A673 (cell line): Measurements from ENCODE around the gene BMP8B. TPM values are rescaled to one million over a fixed set of nuclear protein-coding genes. Genes with fewer than 3 reads are reported as not detected.
A peak's percentile ranks its signal among the peaks of the same experiment; 100 is the strongest.

Source experiments
- BruUV-seq: library from RNA; stranded (reverse); fragments of 400-500 nt; replicated peaks from 2 replicates; lab custom pipeline; 2021; lab: Mats Ljungman, UMichigan
- CTCF ChIA-PET: fragments of 300-600 bp; sonication (Branson Sonifier 250); formaldehyde crosslinking; loops from one replicate; lab custom pipeline; 2022; ENCODE audit warnings: antibody characterized with exemption; lab: Charles Lee
- POLR2A ChIA-PET: fragments of 300-600 bp; sonication (Branson Sonifier 250); formaldehyde crosslinking; loops from one replicate; lab custom pipeline; 2022; ENCODE audit warnings: antibody characterized with exemption; ENCODE audit not compliant: low non-redundant PET; lab: Charles Lee
- DNase-seq: peaks from one replicate; pipeline ENCODE4 v3.0.0-alpha.2; 2015; ENCODE audit warnings: low spot score
- H3K27ac ChIP-seq: fragments of 200-600 bp; sonication (generic); 2 replicates; pipeline ENCODE4 v1.5.1; 2016; ENCODE audit warnings: mixed run types, low read depth, mild to moderate bottlenecking, mixed read lengths, antibody characterized with exemption, low read length; ENCODE audit not compliant: poor library complexity, severe bottlenecking
- H3K27me3 ChIP-seq: fragments of 200-600 bp; sonication (generic); replicated peaks from 2 replicates; pipeline ENCODE4 v1.6.1; 2017; ENCODE audit warnings: mixed run types, low read depth, mild to moderate bottlenecking, mixed read lengths, antibody characterized with exemption, low read length; ENCODE audit not compliant: insufficient read depth, poor library complexity
- H3K36me3 ChIP-seq: fragments of 200-600 bp; sonication (generic); 2 replicates; pipeline ENCODE4 v1.6.1; 2016; ENCODE audit warnings: mixed run types, mild to moderate bottlenecking, mixed read lengths, antibody characterized with exemption, low read length; ENCODE audit not compliant: insufficient read depth, poor library complexity, severe bottlenecking
- H3K4me1 ChIP-seq: fragments of 200-600 bp; sonication (generic); 2 replicates; pipeline ENCODE4 v1.6.1; 2017; ENCODE audit warnings: mixed run types, mild to moderate bottlenecking, mixed read lengths, antibody characterized with exemption, low read length; ENCODE audit not compliant: insufficient read depth, poor library complexity, severe bottlenecking
- H3K4me3 ChIP-seq: fragments of 200-600 bp; sonication (generic); 2 replicates; pipeline ENCODE4 v1.5.1; 2016; ENCODE audit warnings: low read depth, mixed run types, mild to moderate bottlenecking, mixed read lengths, low read length; ENCODE audit not compliant: poor library complexity, severe bottlenecking
- H3K9me3 ChIP-seq: fragments of 200-600 bp; sonication (generic); 2 replicates; pipeline ENCODE4 v1.6.1; 2016; ENCODE audit warnings: mixed run types, low read depth, mild to moderate bottlenecking, mixed read lengths, antibody characterized with exemption, low read length; ENCODE audit not compliant: poor library complexity, severe bottlenecking
- CTCF ChIP-seq: fragments of 300-800, 200-600 bp; sonication (generic); conservative IDR thresholded peaks from 2 replicates; pipeline ENCODE4 v1.5.1; 2017; ENCODE audit warnings: low read depth, mild to moderate bottlenecking, antibody characterized with exemption, low read length, moderate library complexity, mixed read lengths
- EZH2 ChIP-seq: fragments of 200-600 bp; sonication (generic); IDR thresholded peaks from 2 replicates; pipeline ENCODE4 v1.6.1; 2017; ENCODE audit warnings: borderline replicate concordance, low read depth, mild to moderate bottlenecking, mixed read lengths, antibody characterized with exemption, low read length; ENCODE audit not compliant: poor library complexity, severe bottlenecking
- intact Hi-C: fragments of 100-400 bp; cut with micrococcal nuclease; formaldehyde crosslinking; loops from one replicate; pipeline ENCODE4 v1.10.0; 2022; ENCODE audit not compliant: unreplicated experiment
- total RNA-seq: library from RNA; stranded (reverse); gene quantifications from 2 replicates; pipeline ENCODE4 v1.2.3, GENCODE V29; 2021

BMP8B gene
- total RNA-seq, 1 experiment from 2014 or later: 0.06 TPM

GRCh38 chr1:39754026-39754570, 34.6 kb downstream of the BMP8B start:
- ChIA-PET CTCF (no interaction called here), POLR2A (no interaction called here)
- no peaks in the 10 kb centered on the region for H3K9me3 ChIP-seq
- no peak for TF ChIP-seq EZH2
- TF ChIP-seq CTCF: no peak
- no peaks in the 10 kb centered on the region for H3K27me3 ChIP-seq
- intact Hi-C loops: no loop called here
- peaks cover 66% of the 10 kb centered on the region for H3K36me3 ChIP-seq
- BruUV-seq: no TSS peak
- DNase-seq: no peak
- H3K4me3 ChIP-seq: no peak overlapping the region
- H3K4me1 ChIP-seq: no peaks in the 10 kb centered on the region
- H3K27ac ChIP-seq: no peak overlapping the region

DNA sequence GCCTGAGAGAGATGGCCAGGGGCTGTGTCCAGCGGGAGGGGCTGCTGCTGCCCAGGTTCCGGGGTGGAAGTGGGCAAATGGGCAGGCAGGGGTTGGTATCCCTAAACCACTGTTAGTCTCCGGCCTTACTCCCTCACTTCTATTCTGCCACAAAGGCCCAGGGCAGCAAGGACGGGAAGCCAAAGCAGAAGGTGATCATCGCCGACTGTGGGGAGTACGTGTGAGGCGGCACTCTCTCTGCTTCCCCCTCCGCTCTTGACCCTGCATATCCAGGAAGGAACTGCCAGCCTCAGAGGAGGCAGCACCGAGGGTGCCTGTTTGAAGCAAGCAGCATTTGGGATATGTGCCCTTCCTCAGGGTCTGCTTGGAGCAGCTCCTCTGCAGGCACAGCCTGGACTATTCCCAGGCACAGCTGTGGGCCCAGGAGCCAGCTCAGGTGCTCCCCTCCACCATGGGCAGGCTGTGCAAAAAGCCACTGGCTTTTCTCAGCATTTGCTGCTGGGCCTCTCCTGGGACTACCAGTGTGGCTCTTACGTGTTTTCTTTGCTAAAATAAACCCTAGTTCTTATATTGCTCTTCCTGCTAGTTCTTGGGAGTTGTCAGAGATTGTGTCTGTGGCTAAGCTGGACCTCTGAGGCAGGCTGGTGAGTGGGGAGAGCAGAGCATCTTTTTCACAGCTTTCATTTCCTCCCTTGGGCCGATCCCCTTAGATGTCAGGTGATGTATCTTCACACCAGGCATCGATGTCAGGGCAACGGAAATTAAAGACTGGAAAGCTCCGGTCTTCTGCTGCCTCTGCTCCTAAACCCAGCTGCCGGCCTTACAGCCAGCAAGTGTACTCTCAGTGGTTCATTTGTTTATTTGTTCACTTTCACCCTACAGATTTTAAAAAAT, 35.3 kb downstream of the BMP8B start:
- POLR2A ChIA-PET: no interaction called here
- no peak for DNase-seq

GRCh38 chr1:39752703-39753102, 36.0 kb downstream of the BMP8B start:
- TF ChIP-seq EZH2: no peak
- TF ChIP-seq CTCF: no peak
- H3K27me3 ChIP-seq: no peaks in the 10 kb centered on the region
- no peaks in the 10 kb centered on the region for H3K9me3 ChIP-seq
- H3K36me3 ChIP-seq: peaks cover 77% of the 10 kb centered on the region
- no peaks in the 10 kb centered on the region for H3K4me1 ChIP-seq
- no peak overlapping the region for H3K27ac ChIP-seq
- POLR2A ChIA-PET: no interaction called here
- intact Hi-C loops: no loop called here
- DNase-seq: no peak
- H3K4me3 ChIP-seq: no peak overlapping the region
- CTCF ChIA-PET: no interaction called here
- no TSS peak for BruUV-seq

More for the DNA sequence above, 35.3 kb downstream of the BMP8B start:
- Histone ChIP-seq H3K36me3 (peaks cover 74% of the 10 kb centered on the region), H3K4me3 (no peak overlapping the region), H3K9me3 (no peaks in the 10 kb centered on the region), H3K27me3 (no peaks in the 10 kb centered on the region), H3K4me1 (no peaks in the 10 kb centered on the region), H3K27ac (no peak overlapping the region)
- BruUV-seq: TSS peak; percentile 60
- TF ChIP-seq CTCF (no peak), EZH2 (no peak)
- CTCF ChIA-PET: no interaction called here
- intact Hi-C loops: no loop called here
